ENCODE data around the gene DDR2.

DDR2 gene

DNA sequence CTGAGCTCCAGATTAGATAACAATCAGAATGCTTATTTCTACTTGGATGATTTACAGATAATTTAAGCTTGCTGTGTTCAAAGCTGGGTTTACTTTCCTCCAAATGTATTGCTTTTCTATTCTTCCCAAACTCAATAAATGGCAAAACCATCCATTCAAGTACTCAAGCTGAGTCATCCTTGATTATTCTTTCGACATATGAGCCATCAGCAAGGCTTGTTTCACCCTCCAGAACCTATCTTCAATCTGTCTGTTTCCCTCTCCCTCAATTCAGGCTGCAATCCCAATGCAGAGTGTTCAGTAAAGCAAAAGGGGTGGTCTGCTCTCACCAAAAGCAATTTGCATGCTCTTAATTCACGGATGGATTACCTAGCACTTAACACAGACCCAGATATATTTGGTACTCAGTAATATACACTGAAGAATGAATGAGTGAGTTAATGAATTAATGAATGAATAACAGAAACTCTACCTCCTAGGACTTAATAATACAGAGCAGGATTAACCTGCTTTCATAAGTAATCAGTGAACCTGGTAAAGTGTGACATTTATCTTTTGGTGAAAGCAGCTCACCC, 41.9 kb downstream of the DDR2 start:
- no peak for DNase-seq

GRCh38 chr1:162676087-162676486, 43.8 kb downstream of the DDR2 start:
- DNase-seq: no peak

- no peak for DNase-seq
Observed at GRCh38 chr1:162676750-162677149, 44.5 kb downstream of the DDR2 start.

DNA sequence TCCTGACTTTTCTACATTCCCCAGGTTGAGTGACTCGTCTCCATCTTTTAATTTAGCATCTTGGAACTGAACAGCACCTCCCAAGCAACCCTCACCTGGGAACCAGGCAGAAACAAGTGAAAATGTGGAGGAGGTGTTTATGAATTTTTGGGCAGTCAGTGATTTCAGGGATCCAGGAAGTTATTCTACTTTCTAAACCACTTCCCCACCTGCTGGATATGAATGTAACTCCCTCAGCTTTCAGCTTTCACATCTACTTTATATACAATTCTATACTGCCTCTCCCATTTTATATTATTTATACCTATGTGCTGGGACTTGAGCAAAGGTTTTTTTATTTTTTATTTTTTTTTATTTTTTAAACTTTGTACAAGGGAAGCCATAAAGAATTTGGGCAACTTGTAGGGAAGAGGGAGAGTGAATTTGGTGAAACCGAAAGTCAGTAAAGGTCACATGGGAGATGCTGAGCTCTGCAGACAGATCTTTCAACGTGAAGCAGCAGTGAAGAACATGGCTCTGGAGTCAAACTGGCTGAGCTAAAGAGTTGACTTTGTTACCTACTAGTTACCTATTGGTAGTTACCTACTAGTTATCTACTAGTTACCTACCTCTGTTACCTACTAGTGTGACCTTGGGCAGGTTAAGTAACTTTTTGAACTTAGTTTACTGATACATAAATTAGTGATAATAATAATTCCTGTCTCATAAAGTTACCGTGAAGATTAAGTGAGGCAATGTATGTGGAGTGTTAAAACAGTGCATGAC, 45.5 kb downstream of the DDR2 start:
- DNase-seq: no peak

DNA sequence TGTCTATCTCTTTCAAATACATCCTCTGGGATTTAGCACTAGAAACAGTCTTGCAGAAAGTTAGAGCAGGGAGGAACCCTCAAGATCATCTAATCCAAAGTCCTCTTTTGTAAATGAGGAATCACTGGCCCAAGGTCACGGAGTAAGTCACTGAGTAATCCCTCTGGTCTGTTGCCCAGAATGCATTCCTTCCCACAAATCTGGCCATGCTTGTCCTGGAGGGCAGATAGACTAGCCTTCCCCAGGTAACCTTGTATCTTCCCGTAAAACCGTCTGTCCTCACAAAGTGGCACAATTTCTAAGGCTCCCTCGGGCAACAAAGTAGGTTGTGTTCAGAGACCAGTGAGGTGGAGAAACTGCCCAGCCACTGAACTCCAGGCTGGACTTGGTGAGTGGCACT, 46.2 kb downstream of the DDR2 start:
- no peak for DNase-seq

DNA sequence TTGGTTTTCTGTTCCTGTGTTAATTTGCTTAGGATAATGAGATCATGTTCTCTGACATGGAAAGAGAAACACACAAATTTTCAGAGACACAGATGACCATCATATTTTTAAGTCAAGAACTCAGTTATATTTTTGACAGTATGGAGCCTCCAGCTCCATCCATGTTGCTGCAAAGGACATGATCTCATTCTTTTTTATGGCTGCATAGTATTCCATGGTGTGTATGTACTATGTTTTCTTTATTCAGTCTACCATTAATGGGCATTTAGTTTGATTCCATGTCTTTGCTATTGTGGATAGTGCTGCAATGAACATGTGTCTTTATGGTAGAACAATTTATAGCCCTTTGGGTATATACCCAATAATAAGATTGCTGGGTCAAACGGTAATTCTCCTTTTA, 47.0 kb downstream of the DDR2 start:
- no peak for DNase-seq

DNA sequence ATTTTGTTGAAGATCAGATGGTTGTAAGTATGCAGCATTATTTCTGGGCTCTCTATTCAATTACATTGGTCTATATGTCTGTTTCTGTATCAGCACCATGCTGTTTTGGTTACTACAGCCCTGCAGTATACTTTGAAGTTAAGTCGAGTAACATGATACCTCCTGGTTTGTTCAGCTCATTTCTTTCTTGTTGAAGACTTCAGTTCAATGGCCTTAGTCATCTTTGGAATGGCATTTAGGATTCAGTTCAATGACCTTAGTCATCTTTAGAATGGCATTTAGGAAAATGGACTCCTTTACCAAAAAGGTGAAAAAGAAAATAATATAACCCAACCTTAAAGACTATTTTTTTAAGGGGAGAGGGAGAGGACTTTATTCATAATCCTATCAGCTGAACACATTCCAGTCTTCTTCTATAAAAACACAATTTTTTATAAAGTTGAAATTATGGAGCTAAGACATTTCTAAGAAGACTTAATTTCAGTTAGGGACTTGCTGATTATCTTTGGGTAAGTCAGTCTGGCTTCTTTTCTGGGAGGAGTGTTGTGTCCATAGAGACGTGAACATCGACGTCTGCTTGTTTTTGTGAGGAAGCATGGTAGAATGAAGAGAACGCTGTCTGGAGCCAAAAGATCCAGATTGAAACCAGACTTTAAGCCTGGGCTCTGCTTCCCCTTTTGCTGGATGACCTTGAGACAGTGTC, 48.3 kb downstream of the DDR2 start:
- no peak for DNase-seq

DNA sequence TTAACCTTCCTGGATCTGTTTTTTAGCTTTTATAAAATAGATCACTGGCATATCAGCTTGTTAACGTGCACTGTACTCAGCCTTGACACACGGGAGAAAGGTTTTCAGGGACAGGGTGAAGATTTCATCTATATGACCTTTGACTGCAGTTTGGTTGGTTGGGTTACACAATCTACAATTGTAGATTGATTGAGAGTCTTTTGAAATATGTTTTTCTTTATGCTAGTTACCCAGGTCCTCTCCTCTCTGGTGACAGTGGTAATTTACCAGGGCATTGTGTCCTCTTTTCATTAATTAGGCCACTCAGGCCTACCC, 48.8 kb downstream of the DDR2 start:
- no peak for DNase-seq

- DNase-seq: no peak
Observed at GRCh38 chr1:162682013-162682419, 49.8 kb downstream of the DDR2 start.

GRCh38 chr1:162687870-162688269, 55.6 kb downstream of the DDR2 start:
- DNase-seq: no peak

- DNase-seq: no peak
Observed at GRCh38 chr1:162688521-162688920, 56.3 kb downstream of the DDR2 start.

- DNase-seq: no peak
Observed at GRCh38 chr1:162688931-162689330, 56.7 kb downstream of the DDR2 start.

DNA sequence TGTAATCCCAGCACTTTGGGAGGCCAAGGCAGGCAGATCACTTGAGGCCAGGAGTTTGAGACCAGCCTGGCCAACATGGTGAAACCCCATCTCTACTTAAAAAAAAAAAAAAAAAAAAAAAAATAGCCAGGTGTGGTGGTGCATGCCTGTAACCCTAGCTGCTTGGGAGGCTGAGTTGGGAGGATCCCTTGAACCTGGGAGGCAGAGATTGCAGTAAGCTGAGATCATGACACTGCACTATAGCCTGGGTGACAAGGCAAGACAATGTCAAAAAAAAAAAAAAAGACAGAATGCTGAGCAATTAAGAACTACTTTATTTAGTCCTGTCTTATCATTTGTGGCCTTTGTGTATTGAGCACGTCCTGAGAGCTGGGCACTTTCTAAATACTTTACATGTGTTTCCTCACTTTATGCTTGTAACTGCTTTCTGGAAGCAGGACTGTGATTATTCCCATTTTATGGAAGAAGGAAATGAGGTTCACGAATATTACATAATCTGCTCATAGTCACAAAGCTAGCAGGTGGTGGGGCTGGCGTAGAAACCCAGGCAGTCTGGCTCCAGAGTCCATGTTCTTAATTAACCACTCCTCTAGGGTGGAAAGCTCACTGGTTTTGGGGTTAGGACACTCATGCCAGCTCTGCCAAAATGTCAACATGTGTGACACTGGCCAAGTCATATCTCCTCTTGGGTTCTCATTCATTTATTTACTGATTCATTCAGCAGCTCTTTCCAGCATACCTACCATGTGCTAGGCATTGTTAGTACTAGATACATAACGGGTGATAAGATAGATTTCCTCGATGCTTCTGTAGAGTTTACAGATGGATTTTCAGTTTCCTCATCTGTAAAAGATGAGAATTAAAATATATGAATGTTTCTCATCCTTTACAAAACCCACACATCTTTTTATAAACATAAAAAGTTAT, 57.7 kb downstream of the DDR2 start:
- no peak for DNase-seq

GRCh38 chr1:162690672-162691434, 58.6 kb downstream of the DDR2 start:
- DNase-seq: no peak

GRCh38 chr1:162691999-162692575, 59.8 kb downstream of the DDR2 start:
- DNase-seq: no peak

- no peak for DNase-seq
Observed at GRCh38 chr1:162694911-162695310, 62.6 kb downstream of the DDR2 start.

DNA sequence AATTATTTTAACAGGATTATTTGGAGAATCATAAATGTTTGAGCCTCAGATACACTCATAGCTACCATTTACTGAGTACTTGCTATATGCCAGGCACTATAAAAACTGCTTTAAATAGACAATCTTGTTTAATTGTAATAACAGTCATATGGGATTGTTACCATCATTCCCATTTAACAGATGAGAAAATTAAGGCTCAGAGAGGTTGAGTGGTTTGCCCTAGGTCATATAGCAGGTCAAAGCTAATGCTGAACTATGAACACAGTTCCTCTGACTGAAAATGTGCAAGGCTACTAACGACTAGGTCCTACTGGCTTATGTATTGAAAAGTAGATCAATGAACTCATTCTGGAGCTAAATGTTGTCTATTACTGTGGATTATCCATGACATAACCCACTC, 63.4 kb downstream of the DDR2 start:
- DNase-seq: no peak

- DNase-seq: no peak
Observed at GRCh38 chr1:162696286-162696862, 64.1 kb downstream of the DDR2 start.

DNA sequence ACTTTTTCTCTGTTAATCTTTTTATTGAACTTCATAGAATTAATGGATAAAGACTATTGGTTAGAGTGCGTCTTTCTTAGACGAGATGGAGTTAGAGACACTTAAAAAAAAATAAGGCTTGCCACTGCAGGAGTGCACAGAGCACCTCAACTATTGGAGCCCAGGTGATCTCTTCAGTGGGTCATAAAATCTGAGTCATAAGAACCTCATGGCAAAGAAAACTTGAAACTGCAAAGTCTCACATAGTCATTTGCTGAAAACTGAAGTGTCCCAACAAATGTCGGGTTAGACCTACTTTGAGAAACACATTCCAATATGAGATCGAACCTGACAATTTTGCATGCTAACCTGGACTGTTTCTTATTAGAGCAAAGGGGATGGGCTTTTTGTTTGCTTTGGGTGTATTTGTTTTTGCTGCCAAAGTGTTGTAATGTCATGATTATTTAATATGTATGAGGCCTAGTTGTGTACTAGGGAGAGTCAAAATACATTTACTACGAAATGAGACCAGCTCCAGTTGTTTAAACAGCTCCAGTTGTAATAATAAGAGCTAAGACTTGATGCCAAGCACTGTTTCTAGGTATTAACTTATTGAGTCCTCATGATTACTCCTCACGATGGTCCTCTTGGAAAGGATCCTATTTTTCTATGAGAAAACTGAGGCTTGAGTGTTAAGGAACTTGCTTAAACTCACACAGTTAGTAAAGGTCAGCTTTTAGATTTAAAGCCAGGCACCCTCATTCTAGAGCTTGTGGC, 65.1 kb downstream of the DDR2 start:
- DNase-seq: no peak

- no peak for DNase-seq
Observed at GRCh38 chr1:162699366-162699765, 67.1 kb downstream of the DDR2 start.

DNA sequence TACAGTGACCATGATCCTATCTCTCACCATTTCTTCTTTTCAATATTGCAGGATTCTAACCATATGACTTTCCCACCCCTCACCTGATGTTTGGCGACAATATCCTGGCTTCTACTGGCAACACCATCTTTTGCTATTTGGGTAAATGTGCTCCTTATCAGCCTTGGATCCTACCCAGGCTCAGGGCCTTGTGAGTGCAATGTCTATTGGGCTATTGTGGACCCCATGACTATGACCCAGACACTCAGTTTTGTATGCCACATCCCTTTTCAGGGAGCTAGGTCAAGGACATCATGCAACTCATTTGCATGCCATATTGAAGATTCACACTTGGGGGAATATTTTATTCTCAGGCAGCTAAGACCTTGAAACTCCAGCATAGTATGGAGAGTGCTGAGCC, 67.9 kb downstream of the DDR2 start:
- no peak for DNase-seq
